Measurements from ENCODE around the gene HGFAC.

HGFAC gene

DNA sequence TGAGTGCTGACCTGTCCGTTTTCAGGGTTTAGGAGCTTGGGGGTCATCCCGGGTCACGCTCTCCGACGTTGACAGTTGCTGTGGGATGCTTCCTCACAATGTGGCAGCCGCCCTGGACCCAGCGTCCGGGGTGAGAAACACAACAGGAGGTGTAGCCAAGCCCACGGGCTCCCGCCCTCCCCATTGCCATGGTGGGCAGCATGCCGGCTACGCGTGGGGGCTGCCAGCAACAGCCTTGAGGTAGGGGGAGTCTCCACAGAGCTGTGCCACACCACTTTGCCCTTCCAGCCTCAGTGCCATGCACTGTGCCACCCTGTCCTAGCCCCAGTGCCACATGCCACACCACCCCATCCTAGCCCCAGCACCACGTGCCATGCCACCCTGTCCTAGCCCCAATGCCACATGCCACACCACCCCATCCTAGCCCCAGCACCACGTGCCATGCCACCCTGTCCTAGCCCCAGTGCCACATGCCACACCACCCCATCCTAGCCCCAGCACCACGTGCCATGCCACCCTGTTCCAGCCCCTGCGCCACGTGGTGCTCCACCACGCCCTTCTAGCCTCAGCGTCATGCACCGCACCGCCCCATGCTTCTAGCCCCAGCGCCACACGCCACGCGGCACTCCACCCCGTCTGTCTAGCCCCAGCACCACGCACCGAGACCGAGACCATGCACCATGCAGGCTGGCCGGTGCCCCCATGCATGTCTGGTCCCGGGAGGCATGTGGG, 8.5 kb upstream of the HGFAC start:
- TF ChIP-seq, protein P1, sequence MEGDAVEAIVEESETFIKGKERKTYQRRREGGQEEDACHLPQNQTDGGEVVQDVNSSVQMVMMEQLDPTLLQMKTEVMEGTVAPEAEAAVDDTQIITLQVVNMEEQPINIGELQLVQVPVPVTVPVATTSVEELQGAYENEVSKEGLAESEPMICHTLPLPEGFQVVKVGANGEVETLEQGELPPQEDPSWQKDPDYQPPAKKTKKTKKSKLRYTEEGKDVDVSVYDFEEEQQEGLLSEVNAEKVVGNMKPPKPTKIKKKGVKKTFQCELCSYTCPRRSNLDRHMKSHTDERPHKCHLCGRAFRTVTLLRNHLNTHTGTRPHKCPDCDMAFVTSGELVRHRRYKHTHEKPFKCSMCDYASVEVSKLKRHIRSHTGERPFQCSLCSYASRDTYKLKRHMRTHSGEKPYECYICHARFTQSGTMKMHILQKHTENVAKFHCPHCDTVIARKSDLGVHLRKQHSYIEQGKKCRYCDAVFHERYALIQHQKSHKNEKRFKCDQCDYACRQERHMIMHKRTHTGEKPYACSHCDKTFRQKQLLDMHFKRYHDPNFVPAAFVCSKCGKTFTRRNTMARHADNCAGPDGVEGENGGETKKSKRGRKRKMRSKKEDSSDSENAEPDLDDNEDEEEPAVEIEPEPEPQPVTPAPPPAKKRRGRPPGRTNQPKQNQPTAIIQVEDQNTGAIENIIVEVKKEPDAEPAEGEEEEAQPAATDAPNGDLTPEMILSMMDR (IDR thresholded peaks at IDR 0.05) = no peak
- Histone ChIP-seq H3K4me3 (no peak overlapping the region), H3K27ac (no peak overlapping the region)
- no peak for DNase-seq (ENCODE audit: low spot score)

DNA sequence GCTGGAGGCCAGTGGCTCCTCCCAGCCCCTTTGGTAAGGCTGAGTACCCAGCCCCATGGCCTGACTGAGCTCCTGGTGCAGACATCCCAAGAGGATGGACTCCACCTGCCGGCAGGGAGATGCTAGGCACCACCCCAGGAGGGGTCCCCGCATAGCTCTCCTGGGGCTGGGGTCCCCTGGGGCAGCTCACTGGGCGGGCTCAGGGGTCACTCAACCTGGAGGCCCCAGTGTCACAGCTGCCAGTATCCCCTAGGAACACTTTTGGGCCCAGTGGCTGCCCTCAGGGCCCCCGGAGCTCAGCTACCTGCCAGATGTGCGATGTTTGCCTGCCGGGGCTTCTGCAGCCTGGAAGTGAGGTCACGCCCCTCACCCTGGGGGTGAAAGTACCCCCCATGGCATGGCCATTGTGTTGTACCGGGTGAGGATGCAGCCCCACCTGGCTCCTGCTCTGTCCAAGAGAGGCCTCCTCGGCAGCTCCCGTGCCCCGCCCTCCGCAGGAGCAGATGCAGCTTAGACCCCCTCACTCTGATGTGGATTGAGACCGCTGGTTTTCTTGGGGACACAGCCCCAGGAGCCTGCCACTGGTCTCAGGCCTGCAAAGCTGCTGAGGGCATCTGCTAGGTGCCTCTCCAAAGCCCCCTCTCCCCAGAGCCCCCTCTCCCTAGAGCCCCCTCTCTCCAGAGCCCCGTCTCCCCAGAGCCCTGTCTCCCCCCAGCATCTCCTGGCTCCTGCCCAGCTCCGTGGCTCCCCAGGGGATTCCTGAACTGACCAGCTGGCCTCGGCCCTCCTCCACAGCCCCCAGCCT, 6.7 kb upstream of the HGFAC start:
- TF ChIP-seq, protein P1 (IDR thresholded peaks at IDR 0.05) = no peak
- DNase-seq (ENCODE audit: low spot score) = no peak
- H3K27ac ChIP-seq = no peak overlapping the region
- no peak overlapping the region for H3K4me3 ChIP-seq

DNA sequence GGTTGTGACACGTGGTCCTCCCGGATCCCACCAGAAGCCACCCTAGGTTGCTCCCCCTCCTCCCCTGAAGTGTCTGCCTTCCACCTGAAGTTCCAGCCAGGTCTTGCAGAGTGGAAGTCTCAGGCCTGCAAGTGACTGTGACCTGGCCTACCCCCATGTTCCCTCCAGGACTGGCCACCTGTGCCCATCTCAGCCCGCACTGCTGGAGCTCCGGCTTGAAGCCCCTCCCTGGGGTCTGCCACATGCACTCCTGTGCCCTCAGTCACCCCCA, 6.1 kb upstream of the HGFAC start:
- Histone ChIP-seq H3K27ac (no peak overlapping the region), H3K4me3 (no peak overlapping the region)
- no peak for DNase-seq (ENCODE audit: low spot score)
- TF ChIP-seq, protein P1 (IDR thresholded peaks at IDR 0.05) = no peak

DNA sequence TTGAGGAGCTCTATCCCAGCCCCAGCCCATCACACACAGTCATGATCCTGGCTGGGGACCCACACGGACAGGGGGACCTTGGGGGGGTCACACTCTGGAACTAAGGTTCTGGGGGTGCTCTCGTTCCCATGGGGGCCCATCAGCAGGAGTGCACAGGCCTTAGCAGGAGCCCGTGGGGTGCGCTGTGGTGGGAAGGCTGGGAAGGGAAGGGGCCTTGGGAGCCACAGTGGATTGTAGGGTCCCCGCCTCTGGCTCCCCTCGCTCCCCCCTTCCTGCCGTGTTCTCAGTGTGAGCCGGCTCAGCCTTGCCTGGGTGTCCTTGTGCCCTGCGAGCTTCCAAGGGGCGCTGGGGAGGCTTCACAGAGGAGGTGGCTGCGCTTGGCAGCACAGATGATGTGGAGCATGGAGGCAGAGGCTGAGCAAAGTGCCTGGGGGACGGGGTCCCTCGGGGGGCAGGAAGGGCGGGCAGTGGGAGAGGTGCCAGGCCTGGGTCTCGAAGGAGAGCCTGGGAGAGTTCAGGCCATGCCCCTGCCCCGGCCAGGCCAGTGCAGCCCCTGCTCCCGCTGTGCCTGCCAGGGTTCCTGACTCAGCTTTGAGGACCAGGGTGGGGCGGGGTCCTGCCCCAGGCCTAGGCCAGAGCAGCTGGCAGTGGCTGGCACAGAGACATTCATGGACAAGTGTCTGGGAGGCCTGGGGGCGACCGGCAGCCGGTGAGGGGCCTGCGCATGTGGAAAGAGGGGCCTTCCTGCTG, 5.5 kb upstream of the HGFAC start:
- Histone ChIP-seq H3K27ac (no peak overlapping the region), H3K4me3 (no peak overlapping the region)
- no peak for DNase-seq (ENCODE audit: low spot score)
- TF ChIP-seq, protein P1 (IDR thresholded peaks at IDR 0.05) = no peak

DNA sequence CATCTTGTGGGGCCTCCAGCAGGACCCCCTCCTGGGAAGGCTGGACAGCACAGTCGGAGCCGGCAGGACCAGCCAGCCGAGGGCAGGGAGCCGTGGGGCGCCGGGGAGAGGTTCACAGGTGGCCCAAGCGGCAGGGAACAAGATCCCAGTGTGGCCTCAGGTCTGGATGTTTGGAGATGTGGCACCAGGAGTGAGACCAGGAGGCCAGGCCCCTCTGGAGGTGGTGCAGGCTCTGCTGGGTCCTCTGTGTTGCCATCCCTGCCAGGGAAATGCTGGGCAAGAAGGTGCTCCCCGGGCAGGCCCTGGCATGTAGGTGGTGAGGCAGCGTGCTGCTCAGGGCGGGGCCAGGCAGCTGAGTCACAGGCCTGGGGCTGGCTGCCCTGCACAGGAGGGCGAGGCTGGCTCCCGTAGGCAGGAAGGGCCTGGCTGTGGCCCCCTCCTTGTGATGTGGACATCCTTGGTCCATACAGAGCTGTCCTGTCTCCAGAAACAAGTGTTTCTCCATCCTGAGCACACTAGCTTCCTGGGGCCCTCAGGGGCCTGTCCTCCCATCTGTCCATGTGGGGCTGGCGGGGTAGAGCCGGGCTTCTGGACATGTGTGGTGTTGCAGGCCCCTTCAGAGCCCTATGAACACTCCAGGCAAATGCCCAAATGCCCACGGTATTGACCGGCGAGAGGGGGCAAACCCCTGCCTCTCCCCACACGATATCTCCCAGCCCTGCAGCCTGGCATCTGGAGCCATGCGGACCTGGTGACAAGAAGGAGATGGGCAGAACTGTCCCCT, 4.8 kb upstream of the HGFAC start:
- Histone ChIP-seq H3K4me3 (no peak overlapping the region), H3K27ac (no peak overlapping the region)
- DNase-seq (ENCODE audit: low spot score) = no peak
- TF ChIP-seq, protein P1 (IDR thresholded peaks at IDR 0.05) = no peak

DNA sequence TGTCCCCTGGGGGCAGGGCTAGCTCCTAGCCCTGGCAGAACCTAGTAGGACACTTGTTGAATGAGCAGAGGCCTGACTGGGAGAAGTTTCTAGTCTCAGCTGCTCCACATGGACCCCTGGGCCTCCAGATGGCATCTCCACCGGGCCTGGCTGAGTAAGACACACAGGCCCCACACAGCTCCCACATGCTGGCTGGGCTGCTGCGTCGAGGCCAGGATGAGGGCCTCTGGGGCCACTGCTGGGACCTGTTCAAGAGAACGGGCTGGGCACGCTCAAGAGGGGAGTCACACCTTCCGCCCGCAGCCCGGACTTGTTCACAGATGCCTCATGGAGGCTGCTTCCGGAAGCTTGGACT, 4.2 kb upstream of the HGFAC start:
- H3K27ac ChIP-seq = no peak overlapping the region
- DNase-seq (ENCODE audit: low spot score) = no peak
- TF ChIP-seq, protein P1 (IDR thresholded peaks at IDR 0.05) = no peak

More for the DNA sequence above, 4.2 kb upstream of the HGFAC start:
- H3K4me3 ChIP-seq = no peak overlapping the region
